H1 (cell line): ENCODE measurements around the gene SEC22C. TPM values are rescaled to one million over a fixed set of nuclear protein-coding genes. Genes with fewer than 3 reads are reported as not detected.
A peak's percentile ranks its signal among the peaks of the same experiment; 100 is the strongest.

ENCODE experiments used
- CTCF ChIA-PET: fragments of 300-600 bp; sonication (Branson Sonifier 250); formaldehyde crosslinking; loops from one replicate; lab custom pipeline; 2021; ENCODE audit not compliant: partially characterized antibody; lab: Charles Lee
- POLR2A ChIA-PET: fragments of 300-600 bp; sonication (Branson Sonifier 250); formaldehyde crosslinking; loops from one replicate; lab custom pipeline; 2021; ENCODE audit warnings: inconsistent platforms; ENCODE audit not compliant: partially characterized antibody; lab: Charles Lee
- DNase-seq, 2 experiments: peaks; one replicate each; pipeline versions ENCODE4 v3.0.0 to v3.0.0-alpha.2; 2010 to 2022; ENCODE audit warnings: low spot score in 2 of 2, low read depth in 1 of 2, mixed read lengths in 1 of 2
- FAIRE-seq: peaks from 2 replicates; lab custom pipeline; 2011; peaks lifted over from hg19 to GRCh38; lab: Jason Lieb, UNC
- H2AFZ ChIP-seq: 2 replicates; pipeline ENCODE4 v1.8.1; 2012; ENCODE audit warnings: low read length, inconsistent platforms
- H2AK5ac ChIP-seq: 2 replicates; pipeline ENCODE4 v1.6.1; 2013; ENCODE audit warnings: low read depth, low read length
- H2BK120ac ChIP-seq: replicated peaks from 2 replicates; pipeline ENCODE3; 2013; ENCODE audit warnings: low read depth, low read length, inconsistent platforms
- H2BK12ac ChIP-seq: 2 replicates; pipeline ENCODE4 v1.6.1; 2013; ENCODE audit warnings: low read depth, low read length
- H2BK15ac ChIP-seq: 2 replicates; pipeline ENCODE4 v1.6.1; 2013; ENCODE audit warnings: low read length
- H2BK20ac ChIP-seq: 2 replicates; pipeline ENCODE4 v1.6.1; 2013; ENCODE audit warnings: low read length
- H2BK5ac ChIP-seq: 2 replicates; pipeline ENCODE4 v1.6.1; 2013; ENCODE audit warnings: low read depth, low read length
- H3K14ac ChIP-seq: 2 replicates; pipeline ENCODE4 v1.6.1; 2013; ENCODE audit warnings: inconsistent platforms; ENCODE audit not compliant: insufficient read length
- H3K18ac ChIP-seq: 2 replicates; pipeline ENCODE4 v1.6.1; 2013; ENCODE audit warnings: low read length; ENCODE audit errors: extremely low read depth
- H3K23ac ChIP-seq: 2 replicates; pipeline ENCODE4 v1.6.1; 2013; ENCODE audit warnings: inconsistent platforms; ENCODE audit not compliant: insufficient read length
- H3K23me2 ChIP-seq: 2 replicates; pipeline ENCODE4 v1.6.1; 2013; ENCODE audit warnings: low read depth, low read length
- H3K27ac ChIP-seq: 2 replicates; pipeline ENCODE4 v1.6.1; 2011; ENCODE audit warnings: low read depth, low read length, inconsistent platforms
- H3K27me3 ChIP-seq, 4 experiments: replicated peaks in 1 of 4; 1 replicate in 1 of 4; 2 replicates in 3 of 4; pipeline versions ENCODE4 v1.6.1 to v1.8.1; 2011 to 2013; ENCODE audit warnings: low read length in 3 of 4, mild to moderate bottlenecking in 3 of 4, inconsistent platforms in 2 of 4, mixed read lengths in 2 of 4, moderate library complexity in 1 of 4; ENCODE audit not compliant: control insufficient read depth in 3 of 4, insufficient read depth in 3 of 4; ENCODE audit errors: extremely low read depth in 1 of 4
- H3K36me3 ChIP-seq, 4 experiments: 2 replicates each; pipeline versions ENCODE4 v1.6.1 to v1.8.1; 2011 to 2013; ENCODE audit warnings: mild to moderate bottlenecking in 4 of 4, low read length in 3 of 4, moderate library complexity in 2 of 4, control low read depth in 1 of 4, inconsistent platforms in 1 of 4; ENCODE audit not compliant: insufficient read depth in 4 of 4, control insufficient read depth in 2 of 4
- H3K4ac ChIP-seq: replicated peaks from 2 replicates; pipeline ENCODE3; 2013; ENCODE audit warnings: low read length, low read depth, mixed read lengths, inconsistent platforms; ENCODE audit not compliant: insufficient read length
- H3K4me1 ChIP-seq, 4 experiments: replicated peaks in 1 of 4; 1 replicate in 1 of 4; 2 replicates in 3 of 4; pipeline versions ENCODE4 v1.6.1 to v1.8.1; 2011 to 2013; ENCODE audit warnings: low read length in 3 of 4, inconsistent platforms in 2 of 4, mixed read lengths in 1 of 4; ENCODE audit not compliant: insufficient read depth in 4 of 4, control insufficient read depth in 3 of 4
- H3K4me2 ChIP-seq, 2 experiments: 2 replicates each; pipeline versions ENCODE4 v1.6.1 to v1.8.1; 2011 to 2013; ENCODE audit warnings: low read depth in 2 of 2, low read length in 2 of 2, control low read depth in 1 of 2, inconsistent platforms in 1 of 2, mild to moderate bottlenecking in 1 of 2; ENCODE audit not compliant: insufficient read depth in 1 of 2
- H3K4me3 ChIP-seq, 4 experiments: fragments of 200-600, 300-600 bp in 1 of 4; sonication (generic), shearing (Covaris generic), sonication (Bioruptor Twin) in 1 of 4; 2 replicates each; pipeline versions ENCODE4 v1.5.1 to v1.8.1; 2011 to 2016; ENCODE audit warnings: low read length in 4 of 4, low read depth in 3 of 4, control low read depth in 2 of 4, inconsistent platforms in 2 of 4, mild to moderate bottlenecking in 2 of 4, mixed read lengths in 1 of 4, moderate library complexity in 1 of 4; ENCODE audit not compliant: insufficient read depth in 2 of 4; ENCODE audit errors: extremely low read depth in 1 of 4
- H3K56ac ChIP-seq: replicated peaks from 2 replicates; pipeline ENCODE3; 2013; ENCODE audit warnings: low read depth, mild to moderate bottlenecking, mixed read lengths, low read length, inconsistent platforms; ENCODE audit not compliant: insufficient read length
- H3K79me1 ChIP-seq: 2 replicates; pipeline ENCODE4 v1.6.1; 2013; ENCODE audit warnings: low read depth, low read length, control low read depth
- H3K79me2 ChIP-seq, 2 experiments: 2 replicates each; pipeline versions ENCODE4 v1.6.1 to v1.8.1; 2012 to 2013; ENCODE audit warnings: low read length in 2 of 2, mild to moderate bottlenecking in 2 of 2, inconsistent platforms in 1 of 2; ENCODE audit not compliant: insufficient read depth in 2 of 2, control insufficient read depth in 1 of 2
- H3K9ac ChIP-seq, 4 experiments: replicated peaks in 1 of 4; 1 replicate in 1 of 4; 2 replicates in 3 of 4; pipeline versions ENCODE4 v1.6.1 to v1.8.1; 2011 to 2013; ENCODE audit warnings: low read depth in 3 of 4, low read length in 3 of 4, control low read depth in 2 of 4, mild to moderate bottlenecking in 2 of 4, moderate library complexity in 2 of 4, inconsistent platforms in 1 of 4; ENCODE audit errors: extremely low read depth in 1 of 4
- H3K9me3 ChIP-seq, 2 experiments: 2 replicates each; pipeline versions ENCODE4 v1.6.1 to v1.8.1; 2012 to 2013; ENCODE audit warnings: mild to moderate bottlenecking in 2 of 2, moderate library complexity in 2 of 2, control low read depth in 1 of 2, inconsistent platforms in 1 of 2, low read depth in 1 of 2, low read length in 1 of 2, mixed read lengths in 1 of 2; ENCODE audit not compliant: insufficient read depth in 2 of 2
- H4K20me1 ChIP-seq, 2 experiments: replicated peaks in 1 of 2; 2 replicates each; pipeline versions ENCODE3 to v1.8.1; 2011 to 2013; ENCODE audit warnings: inconsistent platforms in 2 of 2, low read length in 2 of 2, mild to moderate bottlenecking in 1 of 2; ENCODE audit not compliant: insufficient read depth in 2 of 2, control insufficient read depth in 1 of 2
- H4K5ac ChIP-seq: 2 replicates; pipeline ENCODE4 v1.6.1; 2013; ENCODE audit warnings: low read length, low read depth, mixed read lengths, inconsistent platforms; ENCODE audit not compliant: insufficient read length
- H4K8ac ChIP-seq: 2 replicates; pipeline ENCODE4 v1.8.0; 2013; ENCODE audit warnings: mild to moderate bottlenecking, moderate library complexity, low read length, inconsistent platforms; ENCODE audit not compliant: insufficient read depth; ENCODE audit errors: extremely low read depth
- H4K91ac ChIP-seq: replicated peaks from 2 replicates; pipeline ENCODE3; 2013; ENCODE audit warnings: low read length, mixed read lengths, inconsistent platforms; ENCODE audit not compliant: insufficient read length
- EZH2 ChIP-seq: fragments of 200-600 bp; sonication (generic); IDR thresholded peaks from 2 replicates; pipeline ENCODE4 v1.7.1; 2012; ENCODE audit warnings: low read depth, mild to moderate bottlenecking, moderate library complexity, low read length, inconsistent platforms; ENCODE audit not compliant: severe bottlenecking
- KDM4A ChIP-seq: IDR thresholded peaks from one replicate; pipeline ENCODE4 v1.7.1; 2012; ENCODE audit warnings: low read depth, mild to moderate bottlenecking, moderate library complexity, low read length, inconsistent platforms; ENCODE audit not compliant: severe bottlenecking
- RAD21 ChIP-seq, 2 experiments: IDR thresholded peaks in 1 of 2; conservative IDR thresholded peaks in 1 of 2; 2 replicates each; pipeline ENCODE4 v1.6.1; 2011; ENCODE audit warnings: low read depth in 2 of 2, low read length in 2 of 2, improper control_type of control experiment in 1 of 2, inconsistent platforms in 1 of 2, mild to moderate bottlenecking in 1 of 2, moderate library complexity in 1 of 2
- RBBP5 ChIP-seq: IDR thresholded peaks from 2 replicates; pipeline ENCODE4 v1.7.1; 2012; ENCODE audit warnings: low read depth, mild to moderate bottlenecking, inconsistent platforms, low read length, moderate library complexity, borderline replicate concordance
- WGBS, 2 experiments: shearing (Covaris generic) in 1 of 2; methylation state at CpG; one replicate each; pipeline versions ENCODE4 v1.1.6 to v1.1.7; 2013 to 2015; ENCODE audit warnings: low lambda C conversion rate in 2 of 2, mixed read lengths in 2 of 2, inconsistent platforms in 1 of 2, low coverage in 1 of 2, missing lambda C conversion rate in 1 of 2; ENCODE audit not compliant: insufficient replicate concordance in 2 of 2, insufficient coverage in 1 of 2, insufficient read length in 1 of 2; ENCODE audit errors: extremely low coverage in 1 of 2, missing lambda C conversion rate in 1 of 2; 5-methylcytosine and 5-hydroxymethylcytosine counted together
- polyA plus RNA-seq, 7 experiments: library from polyadenylated mRNA; depleted of rRNA in 3 of 7; stranded (reverse) in 5 of 7; unstranded in 2 of 7; fragments of >200 nt in 5 of 7; fragments of 200-250 nt in 2 of 7; gene quantifications; 1 replicate in 5 of 7; 2 replicates in 1 of 7; 4 replicates in 1 of 7; pipeline versions ENCODE4 v1.2.1 to v1.2.3, GENCODE V29; 2011 to 2013; ENCODE audit warnings: missing spikeins in 2 of 7, mixed read lengths in 2 of 7
- total RNA-seq: library from RNA; stranded (reverse); fragmentation: NEBNext Ultra II Directional; extraction: Animal tissue kit (Norgen Biotek cat#: 25700); gene quantifications from 2 replicates; pipeline ENCODE4 v1.2.1, GENCODE V29; 2021
- TF ChIP-seq, protein P1 (sequence below), 3 experiments: IDR thresholded peaks; 1 replicate in 2 of 3; 2 replicates in 1 of 3; pipeline versions ENCODE4 v1.5.1 to v1.6.1; 2011; ENCODE audit warnings: low read length in 3 of 3, mild to moderate bottlenecking in 3 of 3, inconsistent platforms in 2 of 3, low read depth in 1 of 3, moderate library complexity in 1 of 3; ENCODE audit not compliant: insufficient read depth in 1 of 3; ENCODE audit errors: control extremely low read depth in 1 of 3
- TF ChIP-seq, protein P2 (sequence below): IDR thresholded peaks from 2 replicates; pipeline ENCODE4 v1.6.1; 2012; ENCODE audit warnings: inconsistent platforms

SEC22C gene
- total and polyA plus RNA-seq, 2 of the 8 experiments (the other 6 are each of a cell fraction or from before 2014, with no cell fraction given) = 23.4 to 38.3 TPM

DNA sequence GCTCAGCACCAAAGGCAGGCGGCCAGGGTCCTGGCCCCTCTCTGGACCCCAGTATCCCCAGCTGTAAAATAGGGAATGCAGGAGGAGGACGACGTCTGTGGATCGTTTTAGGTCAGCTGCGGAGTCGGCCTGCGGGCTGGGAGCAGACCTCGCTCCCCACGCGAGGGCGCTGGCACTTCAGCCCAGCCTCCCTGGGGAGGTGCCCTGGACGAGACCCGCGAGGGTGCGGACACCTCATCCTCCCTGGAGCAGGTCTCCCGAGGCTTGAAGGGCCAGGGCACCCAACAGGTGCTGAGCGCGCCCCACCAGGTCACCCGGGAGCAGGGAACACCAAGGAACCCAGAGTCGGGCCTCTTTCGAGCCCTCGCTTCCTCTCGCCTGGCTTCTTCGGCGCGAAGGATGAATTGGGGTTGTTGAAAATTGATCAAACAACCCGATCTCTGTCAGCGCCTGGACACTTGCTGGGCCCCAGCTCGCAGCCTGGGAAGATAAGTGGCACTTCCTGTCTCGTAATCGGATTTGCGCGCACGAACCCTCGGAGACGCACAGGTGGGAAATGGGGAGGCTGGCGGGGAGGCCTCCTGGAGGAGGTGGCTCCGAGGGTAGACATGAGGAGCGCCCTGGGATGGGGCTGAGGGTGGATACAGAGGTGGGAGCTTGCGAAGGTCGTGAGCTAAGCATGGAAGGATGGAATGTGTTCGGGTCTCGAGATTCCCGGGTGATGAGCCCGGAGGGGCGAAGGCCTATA is 79.9 kb downstream of the SEC22C start:
- Histone ChIP-seq H3K23ac (no peak overlapping the region), H3K9me3 (no peaks in the 10 kb centered on the region), H2BK15ac (0 out of 2 replicates have a peak overlapping the region, but pooled peaks have one; percentile 29), H2BK20ac (no peak overlapping the region), H3K27ac (no peak overlapping the region), H2AFZ (peak overlapping the region; percentile 93; the same call in 1 of the 2 replicates), H3K27me3 (peaks cover 0 to 52% (median 35%) of the 10 kb centered on the region in 4 experiments; a peak in 6 of 7 replicates), H3K4me3 (peak overlapping the region; percentile 50 to 77 (median 68)), H3K36me3 (no peaks in the 10 kb centered on the region), H3K9ac (peak overlapping the region in 1 of 4 experiments; percentile 8; a peak in 1 of 7 replicates), H2BK5ac (peak overlapping the region; percentile 66; the same call in 1 of the 2 replicates), H3K23me2 (peaks cover 19% of the 10 kb centered on the region), H3K14ac (no peak overlapping the region), H4K8ac (peak overlapping the region; percentile 86), H3K18ac (peak overlapping the region; percentile 78), H3K4me1 (peaks cover 0 to 11% (median 6%) of the 10 kb centered on the region in 4 experiments; a peak in 6 of 7 replicates), H4K5ac (no peak overlapping the region), H3K79me2 (no peaks in the 10 kb centered on the region), H3K56ac (no peak overlapping the region), H3K79me1 (no peaks in the 10 kb centered on the region), H2AK5ac (no peak overlapping the region), H4K20me1 (peaks cover 0 to 4% of the 10 kb centered on the region in 2 experiments), H2BK12ac (peak overlapping the region; percentile 75; the same call in 1 of the 2 replicates), H3K4ac (peak overlapping the region; percentile 10), H2BK120ac (no peak overlapping the region), H3K4me2 (peak overlapping the region; percentile 67 to 98), H4K91ac (peak overlapping the region; percentile 23)
- 5% methylated on average over 43 of the region's 46 CpGs; no CpG with 5 or more reads in 1 of the 2 experiments for WGBS, 2 experiments
- ChIA-PET CTCF (interaction anchor here (0.7 to 4.5 kb wide), 19 partner anchors 9 to 327 kb away, joined by 3 to 52 read pairs (median 7); no protein-coding TSS in a partner anchor), POLR2A (interaction anchor here (0.6 to 2.2 kb wide), 11 partner anchors 8 to 1236 kb away, joined by 3 to 13 read pairs (median 4); no protein-coding TSS in a partner anchor)
- peak in 1 of 2 experiments; percentile 76 for DNase-seq
- FAIRE-seq = peak; percentile 19
- TF ChIP-seq EZH2 (peak; percentile 61), KDM4A (peak; percentile 81), RAD21 (IDR thresholded peaks at IDR 0.05 in 1 of 2, conservative IDR thresholded peaks at IDR 0.05 in 1 of 2; ENCODE audit: low read depth in 2 of 2, low read length in 2 of 2) (peak; percentile 43 to 59), RBBP5 (peak; percentile 38; the same call in 1 of the 2 replicates)
- TF ChIP-seq, protein P1, sequence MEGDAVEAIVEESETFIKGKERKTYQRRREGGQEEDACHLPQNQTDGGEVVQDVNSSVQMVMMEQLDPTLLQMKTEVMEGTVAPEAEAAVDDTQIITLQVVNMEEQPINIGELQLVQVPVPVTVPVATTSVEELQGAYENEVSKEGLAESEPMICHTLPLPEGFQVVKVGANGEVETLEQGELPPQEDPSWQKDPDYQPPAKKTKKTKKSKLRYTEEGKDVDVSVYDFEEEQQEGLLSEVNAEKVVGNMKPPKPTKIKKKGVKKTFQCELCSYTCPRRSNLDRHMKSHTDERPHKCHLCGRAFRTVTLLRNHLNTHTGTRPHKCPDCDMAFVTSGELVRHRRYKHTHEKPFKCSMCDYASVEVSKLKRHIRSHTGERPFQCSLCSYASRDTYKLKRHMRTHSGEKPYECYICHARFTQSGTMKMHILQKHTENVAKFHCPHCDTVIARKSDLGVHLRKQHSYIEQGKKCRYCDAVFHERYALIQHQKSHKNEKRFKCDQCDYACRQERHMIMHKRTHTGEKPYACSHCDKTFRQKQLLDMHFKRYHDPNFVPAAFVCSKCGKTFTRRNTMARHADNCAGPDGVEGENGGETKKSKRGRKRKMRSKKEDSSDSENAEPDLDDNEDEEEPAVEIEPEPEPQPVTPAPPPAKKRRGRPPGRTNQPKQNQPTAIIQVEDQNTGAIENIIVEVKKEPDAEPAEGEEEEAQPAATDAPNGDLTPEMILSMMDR (IDR thresholded peaks at IDR 0.05; ENCODE audit: control extremely low read depth in 1 of 3, insufficient read depth in 1 of 3, low read depth in 1 of 3, low read length in 3 of 3) = peak in 2 of 3 experiments; percentile 54 to 61; a peak in 3 of 4 replicates
- TF ChIP-seq, protein P2, sequence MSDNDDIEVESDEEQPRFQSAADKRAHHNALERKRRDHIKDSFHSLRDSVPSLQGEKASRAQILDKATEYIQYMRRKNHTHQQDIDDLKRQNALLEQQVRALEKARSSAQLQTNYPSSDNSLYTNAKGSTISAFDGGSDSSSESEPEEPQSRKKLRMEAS = peak; percentile 34; the same call in 1 of the 2 replicates
